ENCODE results near the gene IDUA.

Gene IDUA

GRCh38 chr4:1017706-1018105 is 30.9 kb downstream of the IDUA start:
- no peak for DNase-seq

GRCh38 chr4:1018147-1019020 is 31.5 kb downstream of the IDUA start:
- peak in 1 of 3 experiments; percentile 12 for DNase-seq

DNA sequence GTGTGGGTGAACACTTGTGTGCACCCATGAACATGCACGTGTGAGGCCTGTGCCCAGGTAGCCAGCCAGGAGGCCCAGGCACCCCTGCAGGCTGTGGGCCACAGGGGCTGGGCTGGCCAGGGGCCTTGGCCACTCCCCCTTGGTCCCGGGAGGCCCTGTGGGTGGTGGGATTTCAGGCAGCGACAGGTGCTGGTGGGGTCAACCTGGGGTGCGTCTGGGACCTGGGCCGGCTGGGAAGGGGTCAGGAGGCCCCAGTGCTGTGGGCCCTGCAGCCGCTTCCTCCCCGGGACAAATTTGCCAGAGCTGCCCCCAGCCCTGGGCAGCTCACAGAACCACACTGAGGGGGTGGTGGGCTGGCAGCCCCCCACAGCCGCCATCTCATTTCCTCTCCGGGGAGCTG is 32.5 kb downstream of the IDUA start:
- DNase-seq, result no peak

DNA sequence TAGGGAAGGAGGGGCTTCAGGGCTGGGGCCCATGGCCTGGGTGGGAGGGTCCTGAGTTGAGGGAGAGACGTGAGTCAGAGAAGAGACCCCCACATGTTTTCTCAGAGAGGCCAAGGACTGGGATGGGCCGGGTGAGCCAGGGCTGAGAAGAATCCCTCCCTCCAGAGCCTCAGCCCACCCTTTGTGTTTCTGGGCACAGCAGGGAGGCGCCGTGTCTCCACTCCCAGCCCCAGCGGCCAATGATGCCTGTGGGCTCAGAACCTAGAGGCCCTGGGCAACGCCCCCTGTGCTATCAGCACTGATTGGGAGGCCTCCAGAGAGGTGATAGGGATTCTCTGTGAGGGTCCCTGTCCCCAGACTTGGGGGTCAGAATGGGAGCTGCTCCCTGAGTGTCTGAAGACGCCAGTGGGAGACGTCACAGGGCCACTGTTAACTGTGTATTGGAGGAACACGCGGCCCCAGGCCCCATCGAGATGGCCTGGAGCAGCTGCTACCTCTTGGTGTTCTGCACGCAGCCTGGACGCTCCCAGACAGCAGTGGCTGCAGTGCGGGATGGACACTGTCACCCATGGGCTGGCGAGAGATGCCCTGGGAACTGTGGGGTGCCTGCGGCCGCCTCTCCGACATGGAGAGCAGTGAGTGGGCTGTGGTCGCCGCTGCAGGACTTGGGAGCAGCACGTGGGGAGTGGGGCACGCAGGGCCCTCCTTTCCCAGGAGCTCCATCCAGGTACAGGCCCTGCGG is 33.1 kb downstream of the IDUA start:
- DNase-seq, result no peak

GRCh38 chr4:1021386-1022050 is 34.7 kb downstream of the IDUA start:
- DNase-seq, result no peak

GRCh38 chr4:1022051-1022738 is 35.4 kb downstream of the IDUA start:
- DNase-seq, result no peak

DNA sequence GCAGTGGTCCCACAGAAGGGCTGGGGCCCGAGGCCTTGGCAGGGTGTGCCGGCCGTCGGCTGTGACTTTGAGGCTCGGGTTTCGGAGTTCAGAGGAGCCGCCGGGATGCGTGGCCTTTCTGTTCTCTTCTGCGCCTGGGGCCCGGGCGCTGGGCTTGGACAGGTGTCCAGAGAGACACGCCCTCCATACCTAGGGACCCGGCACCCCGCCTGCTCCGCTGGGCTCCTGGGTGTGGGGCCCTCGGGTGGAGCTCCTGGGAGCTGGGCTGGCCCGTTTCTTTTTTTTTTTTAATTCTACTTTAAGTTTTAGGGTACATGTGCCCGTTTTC is 35.9 kb downstream of the IDUA start:
- no peak for DNase-seq

GRCh38 chr4:1023075-1023640 is 36.3 kb downstream of the IDUA start:
- no peak for DNase-seq

DNA sequence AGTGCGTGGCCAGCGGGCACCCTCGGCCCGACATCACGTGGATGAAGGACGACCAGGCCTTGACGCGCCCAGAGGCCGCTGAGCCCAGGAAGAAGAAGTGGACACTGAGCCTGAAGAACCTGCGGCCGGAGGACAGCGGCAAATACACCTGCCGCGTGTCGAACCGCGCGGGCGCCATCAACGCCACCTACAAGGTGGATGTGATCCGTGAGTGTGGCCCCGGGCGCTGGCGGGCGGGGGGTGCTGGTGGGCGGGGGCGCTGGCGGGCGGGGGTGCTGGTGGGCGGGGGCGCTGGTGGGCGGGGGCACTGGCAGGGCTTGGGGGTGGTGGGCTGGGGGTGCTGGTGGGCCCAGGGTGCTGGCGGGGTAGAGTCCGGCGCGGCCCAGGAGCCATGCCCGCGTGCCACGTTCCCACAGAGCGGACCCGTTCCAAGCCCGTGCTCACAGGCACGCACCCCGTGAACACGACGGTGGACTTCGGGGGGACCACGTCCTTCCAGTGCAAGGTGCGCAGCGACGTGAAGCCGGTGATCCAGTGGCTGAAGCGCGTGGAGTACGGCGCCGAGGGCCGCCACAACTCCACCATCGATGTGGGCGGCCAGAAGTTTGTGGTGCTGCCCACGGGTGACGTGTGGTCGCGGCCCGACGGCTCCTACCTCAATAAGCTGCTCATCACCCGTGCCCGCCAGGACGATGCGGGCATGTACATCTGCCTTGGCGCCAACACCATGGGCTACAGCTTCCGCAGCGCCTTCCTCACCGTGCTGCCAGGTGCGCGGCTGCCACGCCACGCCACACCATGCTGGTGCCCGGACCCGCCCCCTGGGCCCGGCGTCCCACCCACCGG is 37.3 kb downstream of the IDUA start:
- DNase-seq, result no peak

- no peak for DNase-seq
These were observed 38.2 kb downstream of the IDUA start for GRCh38 chr4:1024882-1025545.

- DNase-seq, result peak in 1 of 3 experiments; percentile 6
These were observed 39.3 kb downstream of the IDUA start for GRCh38 chr4:1026115-1026514.

GRCh38 chr4:1027219-1027914 is 40.5 kb downstream of the IDUA start:
- no peak for DNase-seq

GRCh38 chr4:1027915-1028238 is 41.0 kb downstream of the IDUA start:
- DNase-seq, result no peak

DNA sequence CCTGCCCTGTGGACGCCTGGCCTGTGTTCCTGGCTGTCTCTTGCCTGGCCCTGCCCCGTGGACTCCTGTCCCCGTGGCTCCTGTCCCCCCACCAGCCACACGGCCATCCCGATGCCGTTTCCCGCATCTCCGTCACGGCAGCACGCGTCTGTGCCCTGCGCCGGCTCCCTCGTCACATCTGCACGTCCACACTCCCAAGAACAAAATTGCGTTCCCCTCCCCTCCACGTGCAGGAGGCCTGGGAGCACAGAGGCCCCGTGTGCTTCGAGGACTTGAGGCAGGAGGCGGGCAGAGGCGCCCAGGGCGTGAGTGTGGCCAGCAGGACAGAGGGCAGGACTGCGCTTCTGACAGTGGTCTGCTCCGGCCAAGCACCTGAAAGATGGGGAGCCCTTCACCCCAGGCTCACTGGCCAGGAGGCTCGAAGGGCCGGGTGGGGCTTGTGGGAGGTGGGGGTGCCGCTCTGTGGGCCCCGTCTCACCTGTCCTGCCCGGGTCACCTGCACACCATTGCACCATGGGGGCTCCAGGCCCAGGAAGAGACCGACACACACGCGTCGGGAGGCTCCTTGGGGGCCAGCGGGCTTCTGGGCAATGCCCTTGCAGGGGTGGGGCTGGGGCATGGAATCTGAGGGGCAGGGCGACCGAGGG is 41.9 kb downstream of the IDUA start:
- no peak for DNase-seq

GRCh38 chr4:1029529-1029928 is 42.7 kb downstream of the IDUA start:
- no peak for DNase-seq

DNA sequence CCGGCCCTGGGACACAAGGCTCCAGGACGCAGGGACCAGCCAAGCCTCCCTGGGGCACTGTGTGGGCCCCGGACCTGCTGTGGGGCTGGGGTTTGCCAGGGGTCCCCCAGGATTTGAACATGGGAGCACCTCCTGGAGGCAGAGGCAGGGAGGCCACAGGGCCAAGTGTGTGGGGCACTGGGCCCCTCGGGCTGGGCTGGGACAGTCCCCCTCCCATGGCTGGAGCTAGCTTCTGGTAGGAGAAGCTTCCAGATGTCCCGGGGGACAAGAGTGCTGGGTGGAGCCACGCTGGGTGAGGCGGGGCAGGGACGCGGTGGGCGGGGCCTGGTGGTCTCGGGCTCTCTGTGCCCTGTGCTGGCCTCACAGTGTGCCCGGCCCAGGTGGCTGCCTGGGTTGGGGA is 43.2 kb downstream of the IDUA start:
- no peak for DNase-seq

- peak in 1 of 3 experiments; percentile 7 for DNase-seq
These were observed 43.7 kb downstream of the IDUA start for GRCh38 chr4:1030559-1030958.

- no peak for DNase-seq
These were observed 44.5 kb downstream of the IDUA start for GRCh38 chr4:1031346-1031745.

- DNase-seq, result peak in 1 of 3 experiments; percentile 12
These were observed 45.3 kb downstream of the IDUA start for GRCh38 chr4:1031956-1032795.
